Esophagus muscularis mucosa (tissue), 4 donors: ENCODE results near the gene TAS2R5. TPM values are rescaled to one million over a fixed set of nuclear protein-coding genes. Genes with fewer than 3 reads are reported as not detected.

ENCODE experiments used
- DNase-seq: peaks from one replicate; pipeline ENCODE4 v3.0.0-alpha.2; 2017; ENCODE audit errors: extremely low spot score
- H3K27ac ChIP-seq, 4 donors: fragments of 200-600 bp; sonication (generic); replicated peaks in 1 of 4; 1 replicate in 3 of 4; 2 replicates in 1 of 4; pipeline ENCODE4 v1.5.1; 2016 to 2019; ENCODE audit warnings: mild to moderate bottlenecking in 1 of 4
- H3K27me3 ChIP-seq, 4 donors: fragments of 200-600 bp; sonication (generic); one replicate each; pipeline versions ENCODE4 v1.5.1 to v1.6.0; 2016 to 2019
- H3K36me3 ChIP-seq, 4 donors: fragments of 200-600 bp; sonication (generic); one replicate each; pipeline ENCODE4 v1.5.1; 2016 to 2019
- H3K4me1 ChIP-seq, 4 donors: fragments of 200-600 bp; sonication (generic); one replicate each; pipeline ENCODE4 v1.5.1; 2016 to 2019
- H3K4me3 ChIP-seq, 4 donors: fragments of 200-600 bp; sonication (generic); 1 replicate in 2 of 4; 2 replicates in 2 of 4; pipeline ENCODE4 v1.5.1; 2016 to 2019; ENCODE audit warnings: mild to moderate bottlenecking in 4 of 4, moderate library complexity in 1 of 4
- H3K9me3 ChIP-seq, 4 donors: fragments of 200-600 bp; sonication (generic); 1 replicate in 3 of 4; 2 replicates in 1 of 4; pipeline ENCODE4 v1.5.1; 2016 to 2019
- EP300 ChIP-seq: sonication (generic); formaldehyde crosslinking; IDR thresholded peaks from one replicate; pipeline ENCODE4 v1.6.1; 2017; ENCODE audit warnings: antibody characterized with exemption
- POLR2A ChIP-seq: fragments of 450-650 bp; IDR thresholded peaks from one replicate; pipeline ENCODE4 v1.6.1; 2017; ENCODE audit warnings: antibody characterized with exemption, moderate library complexity, mild to moderate bottlenecking, low read depth
- POLR2AphosphoS5 ChIP-seq, 2 donors: sonication (generic); formaldehyde crosslinking; IDR thresholded peaks; one replicate each; pipeline ENCODE4 v1.6.1; 2017; ENCODE audit warnings: antibody characterized with exemption in 2 of 2
- WGBS: methylation state at CpG from one replicate; pipeline ENCODE4 v1.1.5; 2018; 5-methylcytosine and 5-hydroxymethylcytosine counted together
- intact Hi-C: fragments of 100-400 bp; cut with DNase I; formaldehyde crosslinking; loops from one replicate; pipeline ENCODE4 v1.15.1; 2023
- total RNA-seq, 4 donors: library from RNA; depleted of rRNA; stranded (reverse); fragments of >200 nt; gene quantifications; one replicate each; pipeline versions ENCODE4 v1.1.0 to v1.2.1, GENCODE V29; 2016
- TF ChIP-seq, protein P1 (sequence below), 3 experiments: fragments of 200-600 bp in 2 of 3; fragments of 450-650 bp in 1 of 3; sonication (generic) in 2 of 3; IDR thresholded peaks; one replicate each; pipeline ENCODE4 v1.5.1; 2017 to 2019; ENCODE audit warnings: antibody characterized with exemption in 3 of 3, mild to moderate bottlenecking in 2 of 3, moderate library complexity in 1 of 3

Gene TAS2R5
- total RNA-seq, 4 donors from 2014 or later, result 0.50 to 2.1 (median 0.89) TPM

DNA sequence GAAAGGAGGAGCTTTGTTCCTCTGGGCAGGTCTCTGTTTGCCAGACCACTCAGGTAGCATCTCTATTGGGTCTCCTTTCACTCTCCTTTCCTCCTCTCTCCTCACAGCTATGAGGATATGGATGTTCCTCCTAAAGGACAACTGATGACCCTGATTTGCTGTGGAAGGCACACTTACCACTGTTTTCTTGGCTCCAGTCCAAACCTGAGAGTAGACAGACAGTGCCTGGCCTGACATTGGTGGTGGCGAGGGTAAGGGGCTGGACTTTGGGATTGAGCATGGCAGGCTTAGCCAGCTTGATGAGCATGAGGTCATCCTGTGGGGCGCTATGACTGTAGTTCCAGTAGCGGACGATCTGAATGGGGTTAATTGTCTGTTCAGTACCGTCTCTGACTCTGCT is 47.7 kb downstream of the TAS2R5 start:
- intact Hi-C loops, result no loop called here
- Histone ChIP-seq H3K4me3 (no peak overlapping the region), H3K9me3 (no peaks in the 10 kb centered on the region), H3K27ac (no peak overlapping the region), H3K4me1 (no peaks in the 10 kb centered on the region), H3K27me3 (no peaks in the 10 kb centered on the region), H3K36me3 (no peaks in the 10 kb centered on the region)
- no peak for TF ChIP-seq POLR2AphosphoS5 (IDR thresholded peaks at IDR 0.05)
- no peak for TF ChIP-seq EP300
- TF ChIP-seq, protein P1, sequence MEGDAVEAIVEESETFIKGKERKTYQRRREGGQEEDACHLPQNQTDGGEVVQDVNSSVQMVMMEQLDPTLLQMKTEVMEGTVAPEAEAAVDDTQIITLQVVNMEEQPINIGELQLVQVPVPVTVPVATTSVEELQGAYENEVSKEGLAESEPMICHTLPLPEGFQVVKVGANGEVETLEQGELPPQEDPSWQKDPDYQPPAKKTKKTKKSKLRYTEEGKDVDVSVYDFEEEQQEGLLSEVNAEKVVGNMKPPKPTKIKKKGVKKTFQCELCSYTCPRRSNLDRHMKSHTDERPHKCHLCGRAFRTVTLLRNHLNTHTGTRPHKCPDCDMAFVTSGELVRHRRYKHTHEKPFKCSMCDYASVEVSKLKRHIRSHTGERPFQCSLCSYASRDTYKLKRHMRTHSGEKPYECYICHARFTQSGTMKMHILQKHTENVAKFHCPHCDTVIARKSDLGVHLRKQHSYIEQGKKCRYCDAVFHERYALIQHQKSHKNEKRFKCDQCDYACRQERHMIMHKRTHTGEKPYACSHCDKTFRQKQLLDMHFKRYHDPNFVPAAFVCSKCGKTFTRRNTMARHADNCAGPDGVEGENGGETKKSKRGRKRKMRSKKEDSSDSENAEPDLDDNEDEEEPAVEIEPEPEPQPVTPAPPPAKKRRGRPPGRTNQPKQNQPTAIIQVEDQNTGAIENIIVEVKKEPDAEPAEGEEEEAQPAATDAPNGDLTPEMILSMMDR (IDR thresholded peaks at IDR 0.05), result no peak
- no peak for TF ChIP-seq POLR2A
- WGBS, result 75% methylated on average over 5 of the region's 5 CpGs
- DNase-seq, result no peak

DNA sequence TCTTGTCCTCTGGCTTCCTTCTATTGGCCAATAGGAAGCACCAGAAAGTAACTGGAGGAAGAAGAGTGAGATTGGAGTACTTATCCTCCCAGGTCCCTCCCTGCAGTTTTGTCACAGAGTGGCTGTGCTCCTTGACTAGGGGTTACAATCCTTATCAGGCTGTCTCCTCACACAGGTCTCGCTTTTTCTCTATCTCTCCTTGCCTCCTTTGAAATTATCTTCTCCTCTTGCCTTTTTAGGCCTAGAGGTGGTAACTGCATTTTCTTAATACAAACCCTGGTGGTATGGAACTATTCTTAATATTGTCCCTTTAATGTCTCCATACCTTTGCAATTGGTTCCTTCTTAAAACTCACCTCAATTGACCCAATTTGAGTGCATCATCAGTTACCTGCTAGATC is 48.6 kb downstream of the TAS2R5 start:
- WGBS, result 78% methylated on average over 1 of the region's 1 CpG
- intact Hi-C loops, result no loop called here
- TF ChIP-seq, protein P1 (IDR thresholded peaks at IDR 0.05), result no peak
- TF ChIP-seq POLR2A, result no peak
- no peak for TF ChIP-seq EP300
- no peak for TF ChIP-seq POLR2AphosphoS5 (IDR thresholded peaks at IDR 0.05)
- H3K27ac ChIP-seq, result no peak overlapping the region
- no peaks in the 10 kb centered on the region for H3K9me3 ChIP-seq
- no peaks in the 10 kb centered on the region for H3K36me3 ChIP-seq
- H3K4me3 ChIP-seq, result no peak overlapping the region
- no peak for DNase-seq
- no peaks in the 10 kb centered on the region for H3K27me3 ChIP-seq
- no peaks in the 10 kb centered on the region for H3K4me1 ChIP-seq

DNA sequence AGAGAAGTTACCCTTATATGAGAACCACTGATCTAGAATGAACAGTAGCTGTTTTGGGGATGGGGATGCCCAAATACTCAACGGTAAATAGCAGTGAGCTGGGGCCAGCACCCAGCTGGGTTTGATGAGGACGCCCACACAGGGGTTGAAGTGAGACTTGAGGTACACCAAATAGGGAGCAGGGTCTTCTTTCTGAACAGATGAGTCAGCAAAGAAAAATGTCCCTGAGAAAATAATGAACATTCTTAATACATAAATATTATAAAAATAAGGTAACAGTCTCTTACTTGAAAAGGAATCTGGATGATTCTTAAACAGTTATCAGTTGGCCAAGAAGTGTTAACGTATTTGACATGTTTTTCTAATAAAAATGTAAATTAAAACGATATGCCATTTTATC is 49.2 kb downstream of the TAS2R5 start:
- Histone ChIP-seq H3K4me1 (no peaks in the 10 kb centered on the region), H3K27me3 (no peaks in the 10 kb centered on the region), H3K4me3 (no peak overlapping the region), H3K9me3 (no peaks in the 10 kb centered on the region), H3K27ac (no peak overlapping the region), H3K36me3 (no peaks in the 10 kb centered on the region)
- DNase-seq, result no peak
- intact Hi-C loops, result no loop called here
- TF ChIP-seq POLR2AphosphoS5 (IDR thresholded peaks at IDR 0.05) (no peak), POLR2A (no peak), EP300 (no peak)
- TF ChIP-seq, protein P1 (IDR thresholded peaks at IDR 0.05), result no peak
- 66% methylated on average over 4 of the region's 4 CpGs for WGBS

GRCh38 chr7:141840708-141841107 is 50.7 kb downstream of the TAS2R5 start:
- 89% methylated on average over 5 of the region's 5 CpGs for WGBS
- Histone ChIP-seq H3K27me3 (no peaks in the 10 kb centered on the region), H3K9me3 (no peaks in the 10 kb centered on the region), H3K36me3 (no peaks in the 10 kb centered on the region), H3K27ac (no peak overlapping the region), H3K4me3 (no peak overlapping the region), H3K4me1 (no peaks in the 10 kb centered on the region)
- DNase-seq, result no peak
- TF ChIP-seq POLR2A, result no peak
- TF ChIP-seq, protein P1 (IDR thresholded peaks at IDR 0.05), result no peak
- intact Hi-C loops, result no loop called here

Other genes with a start within 250 kb of the TAS2R5 start
- gene AGK, start 238.8 kb upstream of the TAS2R5 start, total RNA-seq, result 10 to 100 TPM; 17.9 to 23.4 (median 19.2) TPM
- gene DENND11, start 88.1 kb upstream of the TAS2R5 start, total RNA-seq, result 10 to 100 TPM; 14.9 to 25.4 (median 16.3) TPM
- not detected for gene WEE2, start 81.9 kb upstream of the TAS2R5 start, total RNA-seq
- 100 to 1,000 TPM; 105 to 122 (median 114) TPM for gene SSBP1, start 51.9 kb upstream of the TAS2R5 start, total RNA-seq
- 1 to 10 TPM in 1 of 4 donors, not detected in 3; 2.1 TPM for gene TAS2R3, start 26.1 kb upstream of the TAS2R5 start, total RNA-seq
- gene TAS2R4, start 13.5 kb upstream of the TAS2R5 start, total RNA-seq, result 1 to 10 TPM in 2 of 4 donors, under 1 TPM in 1, not detected in 1; 0.33 to 1.3 (median 1.2) TPM
- not detected for gene PRSS37, start 51.3 kb downstream of the TAS2R5 start, total RNA-seq
- under 1 TPM in 1 of 4 donors, not detected in 3; 0.33 TPM for gene OR9A4, start 126.2 kb downstream of the TAS2R5 start, total RNA-seq
- gene CLEC5A, start 156.8 kb downstream of the TAS2R5 start, total RNA-seq, result under 1 TPM in 3 of 4 donors, not detected in 1; 0.32 to 0.66 (median 0.42) TPM
- not detected for gene TAS2R38, start 183.6 kb downstream of the TAS2R5 start, total RNA-seq
- gene MGAM, start 205.7 kb downstream of the TAS2R5 start, total RNA-seq, result 1 to 10 TPM in 1 of 4 donors, under 1 TPM in 2, not detected in 1; 0.06 to 4.0 (median 0.26) TPM